SK-N-MC (cell line): Measurements from ENCODE around the gene DICER1.

Source experiments
- EZH2 ChIP-seq: fragments of 200-600 bp; sonication (generic); IDR thresholded peaks from one replicate; pipeline ENCODE4 v1.6.1; 2017; ENCODE audit warnings: antibody characterized with exemption
- POLR2AphosphoS5 ChIP-seq: IDR thresholded peaks from 2 replicates; pipeline ENCODE4 v1.6.1; 2012; ENCODE audit warnings: mild to moderate bottlenecking, low read depth, low read length, borderline replicate concordance

DNA sequence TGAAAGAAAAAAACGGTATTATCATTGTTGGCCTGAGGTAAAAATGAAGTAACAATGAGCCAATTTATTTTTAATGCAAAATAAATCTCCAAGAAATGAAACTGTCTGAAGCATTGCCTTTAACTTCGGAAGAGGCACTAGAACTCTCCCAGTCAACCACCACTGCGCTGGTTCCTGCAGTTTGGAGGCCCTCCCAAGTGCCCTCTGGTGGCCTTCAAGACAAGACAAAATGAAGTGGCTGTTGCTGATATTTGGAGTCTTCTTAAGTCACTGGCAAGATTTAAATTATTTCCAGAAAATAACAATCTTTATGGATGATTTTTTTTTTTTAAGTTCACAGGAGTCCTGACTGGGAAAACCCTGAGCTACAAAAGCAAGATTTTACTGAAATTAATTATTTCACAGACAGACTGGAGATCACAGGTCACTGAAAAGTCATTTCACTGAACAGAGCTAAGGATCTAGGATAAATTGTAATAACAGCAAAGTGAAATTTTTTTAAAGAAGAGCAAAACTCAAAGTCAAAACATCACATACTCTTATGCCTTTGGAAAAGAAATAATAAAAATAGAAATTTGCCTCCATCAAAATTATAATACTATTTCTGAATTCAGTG is 58.2 kb downstream of the DICER1 start:
- no peak for TF ChIP-seq POLR2AphosphoS5
- TF ChIP-seq EZH2 = no peak
